ENCODE data around the gene SMURF2. TPM values are rescaled to one million over a fixed set of nuclear protein-coding genes. Genes with fewer than 3 reads are reported as not detected.
"Not testable (repeated sequence)": the region's sequence is repeated elsewhere in the genome, so short reads cannot be mapped to it uniquely, and the experiment has no call there.

The SMURF2 gene
- total RNA-seq, 1 donor from 2014 or later, result 28.4 TPM

DNA sequence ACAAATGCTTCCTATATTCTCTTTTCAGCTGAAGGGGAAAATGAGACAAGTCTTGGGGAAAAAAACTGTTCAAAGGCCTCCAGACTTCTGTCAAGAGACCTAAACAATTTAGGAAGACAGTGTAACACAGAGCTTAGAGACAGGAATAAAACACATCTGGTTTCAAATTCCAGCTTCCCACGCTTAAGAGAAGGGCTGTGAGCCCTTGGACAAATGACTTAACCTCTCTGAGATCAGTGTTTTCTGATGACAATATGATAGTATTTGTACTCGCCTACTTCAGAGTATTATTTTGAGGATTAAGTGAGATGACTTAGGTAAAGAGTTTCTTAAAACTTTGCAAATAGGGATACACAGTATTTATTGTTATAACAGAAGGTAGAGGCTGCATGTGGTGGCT, 29.5 kb downstream of the SMURF2 start:
- DNase-seq (ENCODE audit: low spot score), result no peak

DNA sequence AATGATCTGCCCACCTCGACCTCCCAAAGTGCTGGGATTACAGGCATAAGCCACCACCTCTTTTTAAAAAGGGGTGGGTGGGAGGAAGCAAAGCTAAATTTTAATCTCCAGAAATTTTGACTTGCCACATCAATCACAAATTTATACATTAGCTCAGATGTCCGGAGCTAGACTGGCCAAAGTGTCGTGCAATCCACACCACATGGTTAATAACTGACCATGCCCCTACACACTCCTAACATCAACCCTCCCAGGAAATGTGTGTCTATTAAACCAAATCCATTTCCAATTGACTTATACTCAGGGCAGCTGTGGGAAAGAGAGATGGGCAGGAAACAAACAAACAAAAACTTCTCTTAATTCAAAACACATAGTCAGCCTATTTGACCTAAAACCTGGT, 29.9 kb downstream of the SMURF2 start:
- no peak for DNase-seq (ENCODE audit: low spot score)

DNA sequence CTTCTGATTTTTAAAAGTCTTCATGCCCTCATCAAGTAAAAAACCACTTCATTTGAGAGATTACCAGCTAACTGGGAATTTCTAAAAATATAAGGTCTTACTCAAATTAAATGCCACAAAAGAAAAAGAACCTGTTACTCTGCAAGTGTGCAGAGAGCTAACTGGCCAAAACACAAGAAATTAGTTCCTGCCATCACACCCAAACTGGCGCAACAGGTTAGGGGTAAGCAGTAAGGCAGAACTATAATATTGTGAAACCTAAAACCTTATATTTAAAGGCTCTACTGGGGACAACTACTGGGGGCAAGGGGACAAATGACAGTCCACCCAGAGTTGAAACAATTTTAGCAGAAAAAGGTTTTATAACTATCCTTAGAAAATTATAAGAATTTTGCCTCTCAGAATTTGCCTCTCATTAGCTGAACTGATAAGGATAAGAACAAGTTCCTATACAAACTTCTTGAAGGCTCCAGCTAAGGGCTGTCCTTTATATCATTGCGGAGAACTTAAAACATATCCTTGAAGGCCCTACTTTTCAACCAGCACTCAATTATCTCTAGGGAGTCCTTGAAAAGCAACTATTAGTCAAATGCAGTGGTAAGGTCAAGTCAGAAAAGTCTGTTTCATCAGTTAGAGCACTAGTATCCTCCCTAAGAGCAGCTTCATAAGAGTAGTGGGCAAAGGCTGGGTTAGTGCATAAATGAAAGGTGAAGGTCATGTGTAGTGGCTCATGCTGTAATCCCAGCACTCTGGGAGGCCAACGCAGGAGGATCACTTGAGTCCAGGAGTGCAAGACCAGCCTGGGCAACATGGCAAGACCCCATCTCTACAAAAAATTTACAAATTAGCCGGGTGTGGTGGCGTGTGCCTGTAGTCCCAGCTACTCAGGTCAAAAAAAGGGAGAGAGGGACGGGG, 31.5 kb downstream of the SMURF2 start:
- no peak for DNase-seq (ENCODE audit: low spot score)

DNA sequence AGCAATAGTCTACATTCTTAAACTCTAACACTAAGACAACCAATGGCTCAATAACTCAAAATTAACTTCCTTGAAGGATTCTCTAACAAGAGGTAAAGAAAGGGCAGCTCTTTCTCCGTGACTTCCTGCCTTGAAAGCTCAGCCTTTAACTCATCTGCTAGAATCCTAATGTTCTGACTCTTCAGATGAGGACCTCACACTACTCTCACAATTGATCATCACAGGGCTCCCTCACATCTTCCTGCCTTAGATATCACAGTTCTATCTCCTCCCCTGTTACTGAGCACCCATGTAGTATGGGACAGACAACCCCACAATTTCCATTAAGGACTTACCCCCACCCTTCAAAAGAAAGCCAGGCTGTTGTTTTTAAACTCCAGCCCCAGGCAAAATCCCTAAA, 33.5 kb downstream of the SMURF2 start:
- no peak for DNase-seq (ENCODE audit: low spot score)

DNA sequence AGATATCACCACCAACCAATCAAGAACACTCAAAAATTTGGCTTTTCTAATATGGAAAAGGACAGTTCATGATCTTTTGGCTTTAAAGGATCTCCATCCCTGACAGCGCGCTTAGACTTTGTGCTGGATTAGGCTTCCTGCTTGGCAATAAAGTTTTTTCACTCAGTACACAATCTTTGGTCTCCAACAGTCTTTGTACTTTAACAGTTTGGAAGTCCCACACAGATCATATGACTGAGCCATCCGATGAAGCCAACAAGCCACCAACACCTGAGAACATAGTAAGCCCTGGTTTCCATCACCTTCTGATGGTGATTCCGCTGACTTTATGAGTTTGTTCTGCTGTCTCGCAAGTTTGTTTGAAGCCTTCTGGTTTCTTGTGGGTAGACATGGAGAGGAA, 34.3 kb downstream of the SMURF2 start:
- no peak for DNase-seq (ENCODE audit: low spot score)

DNA sequence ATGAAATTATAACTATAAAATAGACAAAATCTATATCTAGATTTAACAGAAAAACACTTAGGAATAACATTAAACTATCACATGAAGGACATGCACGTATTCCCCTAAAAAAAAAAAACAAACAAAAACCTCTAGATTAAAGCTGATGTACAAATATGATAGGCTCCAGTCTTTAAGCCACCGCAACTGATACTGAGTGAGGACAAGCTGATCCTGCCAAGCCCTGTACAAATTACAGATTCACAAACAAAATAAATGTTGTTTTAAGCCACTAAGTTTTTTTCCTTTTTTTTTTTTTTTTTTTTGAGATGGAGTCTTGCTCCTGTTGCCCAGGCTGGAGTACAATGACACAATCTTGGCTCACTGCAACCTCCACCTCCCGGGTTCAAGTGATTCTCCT, 35.3 kb downstream of the SMURF2 start:
- no peak for DNase-seq (ENCODE audit: low spot score)

DNA sequence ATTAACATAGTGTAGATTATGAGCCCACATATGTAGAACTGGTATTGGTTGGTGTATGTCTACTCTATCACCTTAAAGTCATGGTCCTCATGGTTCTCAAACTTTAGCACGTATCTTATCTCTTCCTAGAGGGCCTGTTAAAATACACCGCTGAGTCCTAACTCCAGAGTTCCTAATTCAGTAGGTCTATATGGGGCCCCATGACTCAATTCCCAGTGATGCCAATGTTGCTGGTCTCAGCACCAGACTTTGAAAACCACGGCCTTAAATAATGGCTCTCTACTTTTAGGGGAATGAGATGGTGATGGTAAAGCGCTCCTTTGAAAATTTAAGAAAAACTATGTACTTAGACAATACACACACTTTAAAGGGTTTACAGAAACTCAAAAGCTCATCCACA, 36.6 kb downstream of the SMURF2 start:
- no peak for DNase-seq (ENCODE audit: low spot score)

DNA sequence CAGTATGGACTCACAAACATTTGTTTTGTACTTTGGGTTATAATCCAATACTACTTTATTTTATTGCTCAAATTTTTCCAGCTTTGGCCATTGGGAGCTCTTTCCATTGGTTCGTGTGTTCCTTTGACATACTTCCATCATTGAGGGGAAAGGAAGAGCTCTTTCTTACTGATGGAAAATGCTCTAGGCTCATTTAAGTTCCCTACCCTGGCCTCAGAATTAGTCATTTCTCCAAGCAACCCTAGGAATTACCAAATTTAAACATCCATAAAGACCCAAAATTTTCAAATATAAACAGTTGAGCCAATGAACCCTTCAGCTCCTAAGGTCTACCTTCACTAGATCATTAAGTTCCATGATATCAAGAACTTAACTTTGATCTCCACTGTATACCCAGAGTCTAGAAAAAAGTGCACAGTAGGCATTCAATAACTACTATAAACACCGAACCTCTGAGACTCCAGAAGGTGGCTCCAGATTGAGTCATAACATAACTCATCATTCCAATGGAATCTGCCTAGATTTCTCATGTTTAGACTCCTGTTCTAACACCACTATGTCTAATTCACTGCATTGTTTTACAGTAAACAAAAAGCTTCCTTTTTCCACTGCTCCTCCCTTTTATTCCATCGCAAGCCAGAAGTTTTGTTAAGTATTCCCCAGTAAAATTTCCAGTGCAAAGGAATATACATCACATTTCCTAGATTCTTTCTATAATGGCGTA, 39.0 kb downstream of the SMURF2 start:
- DNase-seq (ENCODE audit: low spot score), result no peak

DNA sequence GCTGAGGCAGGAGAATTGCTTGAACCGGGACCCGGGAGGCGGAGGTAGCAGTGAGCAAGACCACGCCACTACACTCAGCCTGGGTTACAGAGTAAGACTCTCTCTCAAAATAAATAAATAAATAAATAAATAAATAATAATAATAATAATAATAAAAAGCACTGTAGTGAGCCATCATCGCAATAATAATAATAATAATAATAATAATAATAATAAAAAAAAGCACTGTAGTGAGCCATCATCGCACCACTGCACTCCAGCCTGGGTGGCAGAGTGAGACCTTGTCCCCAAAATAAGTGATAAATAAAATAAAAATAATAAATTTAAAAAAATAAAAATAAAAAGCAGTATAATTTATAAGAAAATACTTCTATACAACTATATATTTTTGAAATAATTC, 40.3 kb downstream of the SMURF2 start:
- no peak for DNase-seq (ENCODE audit: low spot score)

DNA sequence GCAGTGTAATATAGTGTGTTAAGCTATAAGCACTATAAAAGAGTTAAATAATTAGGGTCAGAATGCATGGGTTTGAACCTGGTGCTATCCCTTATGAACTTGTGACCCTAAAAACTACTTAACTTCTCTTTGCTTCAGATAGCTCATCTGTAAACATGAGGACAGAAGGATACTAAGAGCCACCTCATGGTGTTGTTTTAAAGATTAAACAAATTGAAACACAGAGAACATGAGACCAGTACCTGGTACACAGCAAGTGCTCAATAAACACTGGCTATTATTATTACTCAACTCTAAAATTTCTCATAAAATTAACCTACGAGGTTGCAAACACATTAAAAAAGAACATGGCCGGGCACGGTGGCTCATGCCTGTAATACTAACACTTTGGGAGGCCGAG, 43.3 kb downstream of the SMURF2 start:
- DNase-seq (ENCODE audit: low spot score), result no peak

DNA sequence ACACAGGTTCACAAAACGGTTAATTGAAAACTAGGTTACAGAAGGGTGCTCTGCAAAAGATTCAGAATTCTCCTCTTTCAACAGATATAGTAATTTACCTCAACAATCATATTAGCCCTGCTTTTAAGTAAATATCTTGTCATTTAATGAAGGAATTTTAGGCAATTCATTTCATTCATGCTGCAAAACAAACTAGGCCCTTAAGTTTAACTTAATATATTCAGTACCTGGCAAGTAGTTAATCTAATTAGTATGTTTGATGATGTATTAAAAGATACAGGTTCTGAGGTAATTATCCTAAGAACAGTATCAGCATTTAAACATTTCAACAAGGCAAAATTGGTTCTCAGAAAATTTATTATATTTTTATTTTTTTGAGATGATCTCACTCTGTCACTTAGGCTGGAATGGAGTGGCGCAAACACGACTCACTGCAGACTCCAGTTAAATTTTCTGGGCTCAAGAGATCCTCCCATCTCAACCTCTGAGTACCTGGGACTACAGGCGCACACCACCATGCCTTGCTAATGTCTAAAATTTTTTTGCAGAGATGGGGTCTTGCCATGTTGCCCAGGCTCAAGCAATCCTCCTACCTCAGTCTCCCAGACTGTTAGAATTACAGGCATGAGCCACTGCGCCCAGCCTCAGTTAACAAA, 44.9 kb downstream of the SMURF2 start:
- DNase-seq (ENCODE audit: low spot score), result no peak

DNA sequence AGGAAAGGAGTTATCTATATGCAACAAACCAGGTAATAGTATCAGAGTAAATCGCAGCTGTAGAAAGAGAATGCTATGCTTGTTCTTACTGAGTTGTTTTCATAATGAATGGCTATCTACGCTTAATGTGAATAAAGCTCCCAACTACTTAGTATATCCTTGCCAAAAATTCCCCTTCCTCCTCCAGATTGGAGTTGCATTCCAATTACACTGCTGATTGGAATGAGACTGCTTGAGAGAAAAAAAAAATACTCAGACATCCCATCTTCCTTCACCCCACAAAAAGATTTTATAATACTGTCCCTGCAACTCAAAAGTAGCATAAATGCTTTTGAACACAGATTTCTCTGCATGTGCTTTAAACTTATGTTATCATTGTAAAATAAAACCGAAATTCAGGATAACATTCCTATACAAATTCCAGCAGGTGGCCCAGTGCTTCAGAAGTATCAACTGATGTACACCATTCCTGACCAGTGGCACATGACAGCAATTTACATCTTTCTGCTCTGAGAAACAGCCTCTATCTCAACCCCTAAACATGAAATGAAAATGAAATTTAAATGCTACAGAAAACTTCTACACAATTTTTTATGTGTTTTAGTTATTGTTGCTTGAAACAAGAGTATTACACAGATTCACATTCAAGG, 47.0 kb downstream of the SMURF2 start:
- no peak for DNase-seq (ENCODE audit: low spot score)

DNA sequence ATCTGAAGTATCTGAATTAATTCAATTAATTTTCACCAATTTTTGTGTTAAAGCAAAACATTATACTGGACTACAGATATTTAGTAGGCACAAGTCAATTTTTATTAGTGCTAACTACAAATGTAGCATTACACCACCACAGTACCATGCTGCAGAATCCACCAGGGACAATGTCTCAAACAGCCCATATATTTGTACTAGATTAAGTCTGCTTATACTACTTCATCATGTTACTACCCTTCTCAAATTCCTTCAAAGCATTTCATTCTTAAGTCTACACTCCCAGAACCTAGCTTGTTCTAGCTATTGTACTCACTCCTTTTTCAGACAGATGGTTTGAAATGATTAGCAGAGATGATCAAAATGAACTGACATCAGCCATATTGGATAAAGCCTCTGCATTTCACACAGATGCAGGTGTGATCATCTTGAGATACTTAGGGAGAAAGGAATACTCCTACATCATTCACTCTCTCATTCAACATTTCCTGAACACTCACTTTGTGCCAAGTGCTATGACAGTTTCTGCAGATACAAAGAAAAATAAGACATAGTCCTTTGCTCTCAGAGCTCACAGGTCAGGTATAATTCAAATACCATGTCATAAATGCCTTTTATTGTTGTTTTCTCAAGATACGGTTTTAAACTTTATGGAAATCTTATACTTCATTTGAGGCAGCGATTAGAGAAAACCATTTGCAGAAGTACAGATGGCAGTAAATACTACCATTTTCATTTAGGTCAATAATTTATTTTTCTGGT, 47.7 kb downstream of the SMURF2 start:
- DNase-seq (ENCODE audit: low spot score), result no peak

DNA sequence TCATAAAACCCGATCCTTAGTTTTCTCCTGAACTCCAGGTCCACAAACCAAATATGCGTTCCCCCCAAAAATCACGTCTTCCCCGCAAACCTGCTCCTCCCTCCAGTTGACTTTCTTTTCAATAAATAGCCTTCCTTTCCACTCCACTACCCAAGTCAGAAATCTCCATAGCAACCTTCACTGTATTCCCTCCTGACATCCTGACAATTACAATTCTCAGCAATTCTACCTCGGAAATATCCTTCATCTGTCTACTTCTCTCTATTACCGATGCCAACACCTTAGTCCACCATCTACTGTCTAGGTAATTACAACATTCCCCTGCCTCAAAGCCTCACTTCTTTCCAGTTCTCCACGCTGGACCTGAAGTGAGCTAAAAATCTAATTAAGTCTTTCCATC, 50.7 kb downstream of the SMURF2 start:
- DNase-seq (ENCODE audit: low spot score), result no peak

DNA sequence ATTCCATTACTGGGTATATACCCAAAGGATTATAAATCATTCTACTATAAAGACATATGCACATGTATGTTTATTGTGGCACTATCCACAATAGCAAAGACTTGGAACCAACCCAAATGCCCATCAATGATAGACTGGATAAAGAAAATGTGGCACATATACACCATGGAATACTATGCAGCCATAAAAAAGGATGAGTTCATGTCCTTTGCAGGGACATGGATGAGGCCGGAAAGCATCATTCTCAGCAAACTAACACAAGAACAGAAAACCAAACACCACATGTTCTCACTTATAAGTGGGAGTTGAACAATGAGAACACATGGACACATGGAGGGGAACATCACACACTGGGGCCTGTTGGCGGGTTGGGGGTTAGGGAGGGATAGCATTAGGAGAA, 51.9 kb downstream of the SMURF2 start:
- not testable (repeated sequence) for DNase-seq (ENCODE audit: low spot score)

DNA sequence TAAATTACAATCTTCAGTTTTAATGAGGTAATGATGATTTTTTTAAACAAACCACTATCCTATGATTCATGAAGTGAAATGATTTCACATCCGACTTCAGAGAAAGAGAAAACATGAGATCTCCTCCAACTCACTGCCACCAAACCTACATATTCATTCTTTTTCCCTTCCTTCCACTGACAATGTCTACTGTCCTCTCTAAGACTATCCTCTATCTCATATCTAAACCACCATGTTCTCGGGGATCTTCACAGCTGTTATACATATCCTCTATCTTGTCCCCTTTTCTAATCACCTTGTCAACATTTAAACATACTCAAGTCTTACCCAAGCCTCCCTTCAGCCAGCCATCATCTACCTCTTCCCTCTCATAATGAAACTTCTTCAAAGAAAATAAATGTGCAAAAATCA, 53.5 kb downstream of the SMURF2 start:
- DNase-seq (ENCODE audit: low spot score), result no peak

DNA sequence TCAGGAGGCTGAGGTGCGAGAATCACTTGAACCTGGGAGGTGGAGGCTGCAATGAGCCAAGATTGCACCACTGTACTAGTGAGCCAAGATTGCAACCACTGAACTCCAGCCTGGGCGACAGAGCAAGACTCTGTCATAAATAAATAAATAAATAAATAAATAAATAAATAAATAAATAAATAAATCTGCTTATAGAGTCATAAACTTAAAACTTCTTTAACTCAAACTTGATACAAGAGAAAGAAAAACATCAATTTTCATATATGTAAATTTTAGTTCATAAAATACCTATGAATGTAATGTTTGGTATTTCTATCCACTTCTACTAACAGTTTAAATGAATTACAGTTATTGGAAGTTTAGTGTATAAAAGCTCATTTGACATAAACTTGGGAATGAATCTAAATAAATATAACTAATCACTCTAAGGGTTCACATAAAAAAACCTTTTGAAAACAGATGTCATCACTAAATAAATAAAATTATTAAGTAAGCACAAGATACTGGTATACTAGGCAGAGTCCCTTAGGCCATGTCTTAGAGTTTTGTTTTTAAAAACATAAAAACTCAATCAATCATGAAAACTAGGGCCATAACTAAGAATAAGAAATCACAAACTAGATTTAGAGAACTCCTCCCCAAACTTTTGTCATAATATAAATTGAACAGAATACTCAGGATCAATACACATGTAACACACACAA, 54.1 kb downstream of the SMURF2 start:
- DNase-seq (ENCODE audit: low spot score), result no peak

DNA sequence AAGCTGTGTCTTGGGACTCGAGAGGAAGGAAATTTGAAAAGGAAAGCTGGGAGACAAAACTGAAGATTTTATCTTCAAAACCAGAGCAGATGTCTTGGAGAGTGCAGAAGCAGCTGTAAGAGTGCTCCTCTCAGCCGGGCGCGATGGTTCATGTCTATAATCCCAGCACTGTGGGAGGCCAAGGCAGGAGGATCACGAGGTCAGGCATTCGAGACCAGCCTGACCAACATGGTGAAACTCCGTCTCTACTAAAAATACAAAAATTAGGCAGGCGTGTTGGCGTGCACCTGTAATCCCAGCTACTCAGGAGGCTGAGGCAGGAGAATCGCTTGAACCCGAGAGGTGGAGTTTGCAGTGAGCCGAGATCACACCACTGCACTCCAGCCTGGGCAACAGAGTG, 57.6 kb downstream of the SMURF2 start:
- not testable (repeated sequence) for DNase-seq (ENCODE audit: low spot score)

DNA sequence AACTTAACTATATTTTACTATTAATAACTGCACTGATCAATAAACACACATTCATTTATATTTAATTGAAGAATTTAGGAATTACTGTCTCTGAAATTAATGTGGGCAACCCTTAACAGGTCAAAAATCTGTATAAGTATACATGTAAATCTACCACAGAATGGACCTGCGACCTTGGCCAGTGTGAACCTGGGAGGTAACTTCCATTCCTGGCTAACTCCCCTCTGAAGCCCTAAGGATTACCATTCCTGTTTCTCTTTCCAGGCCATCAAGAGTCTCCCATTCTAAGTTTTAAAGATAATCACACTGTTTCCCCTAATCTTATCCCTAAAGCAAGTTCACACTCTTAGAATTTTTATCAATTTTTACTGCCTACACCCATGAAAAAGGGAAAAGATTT, 58.1 kb downstream of the SMURF2 start:
- no peak for DNase-seq (ENCODE audit: low spot score)

DNA sequence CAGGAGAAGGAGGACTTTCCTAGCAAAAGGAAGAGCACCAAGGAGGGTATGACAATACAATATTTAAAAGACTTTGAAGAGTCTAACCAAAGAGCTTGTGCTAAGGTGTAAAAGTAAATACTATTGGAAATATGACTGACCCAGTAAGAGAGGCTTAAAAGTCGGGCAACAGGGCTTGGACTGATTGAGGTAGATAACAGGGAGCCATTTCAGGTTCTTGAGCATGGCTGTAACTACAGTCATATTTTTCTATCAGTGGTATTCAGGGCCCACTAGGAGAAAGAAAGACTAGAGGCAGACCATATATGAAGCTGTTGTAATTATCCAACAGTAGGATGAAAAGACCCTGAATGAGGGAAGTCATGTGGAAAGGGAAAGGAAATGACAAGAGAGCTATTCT, 62.3 kb downstream of the SMURF2 start:
- DNase-seq (ENCODE audit: low spot score), result no peak
